Glutamatergic neuron (in vitro differentiated cells): ENCODE results near the gene THSD4. TPM values are rescaled to one million over a fixed set of nuclear protein-coding genes. Genes with fewer than 3 reads are reported as not detected.

Experiments
- DNase-seq: peaks from one replicate; pipeline ENCODE4 v3.0.0; 2022
- H3K27ac Mint-ChIP-seq: one replicate; pipeline ENCODE4 v1.8.0; 2020; ENCODE audit warnings: mild to moderate bottlenecking, mixed read lengths, inconsistent platforms; ENCODE audit not compliant: unreplicated experiment
- H3K27me3 Mint-ChIP-seq: one replicate; pipeline ENCODE4 v1.8.0; 2020; ENCODE audit warnings: mild to moderate bottlenecking, moderate library complexity, mixed read lengths, inconsistent platforms; ENCODE audit not compliant: unreplicated experiment
- H3K36me3 Mint-ChIP-seq: one replicate; pipeline ENCODE4 v1.8.0; 2020; ENCODE audit warnings: mild to moderate bottlenecking, mixed read lengths, inconsistent platforms; ENCODE audit not compliant: unreplicated experiment
- H3K4me1 Mint-ChIP-seq: one replicate; pipeline ENCODE4 v1.8.0; 2020; ENCODE audit warnings: mild to moderate bottlenecking, low read depth, mixed read lengths, inconsistent platforms; ENCODE audit not compliant: unreplicated experiment
- H3K4me3 Mint-ChIP-seq: one replicate; pipeline ENCODE4 v1.8.0; 2020; ENCODE audit warnings: mild to moderate bottlenecking, mixed read lengths, inconsistent platforms; ENCODE audit not compliant: unreplicated experiment
- H3K9me3 Mint-ChIP-seq: one replicate; pipeline ENCODE4 v1.8.0; 2020; ENCODE audit warnings: mild to moderate bottlenecking, moderate library complexity, mixed read lengths, inconsistent platforms; ENCODE audit not compliant: unreplicated experiment
- total RNA-seq: library from RNA; stranded (reverse); fragmentation: NEBNext Ultra II Directional; extraction: Animal tissue kit (Norgen Biotek cat#: 25700); gene quantifications from one replicate; pipeline ENCODE4 v1.2.1, GENCODE V29; 2021; ENCODE audit not compliant: unreplicated experiment
- TF ChIP-seq, protein P1 (sequence below): fragments of 200-600 bp; sonication (generic); IDR thresholded peaks from one replicate; pipeline ENCODE4 v1.5.0; 2021; ENCODE audit not compliant: partially characterized antibody, unreplicated experiment

The THSD4 gene
- total RNA-seq, 1 donor from 2014 or later, result 12.3 TPM

DNA sequence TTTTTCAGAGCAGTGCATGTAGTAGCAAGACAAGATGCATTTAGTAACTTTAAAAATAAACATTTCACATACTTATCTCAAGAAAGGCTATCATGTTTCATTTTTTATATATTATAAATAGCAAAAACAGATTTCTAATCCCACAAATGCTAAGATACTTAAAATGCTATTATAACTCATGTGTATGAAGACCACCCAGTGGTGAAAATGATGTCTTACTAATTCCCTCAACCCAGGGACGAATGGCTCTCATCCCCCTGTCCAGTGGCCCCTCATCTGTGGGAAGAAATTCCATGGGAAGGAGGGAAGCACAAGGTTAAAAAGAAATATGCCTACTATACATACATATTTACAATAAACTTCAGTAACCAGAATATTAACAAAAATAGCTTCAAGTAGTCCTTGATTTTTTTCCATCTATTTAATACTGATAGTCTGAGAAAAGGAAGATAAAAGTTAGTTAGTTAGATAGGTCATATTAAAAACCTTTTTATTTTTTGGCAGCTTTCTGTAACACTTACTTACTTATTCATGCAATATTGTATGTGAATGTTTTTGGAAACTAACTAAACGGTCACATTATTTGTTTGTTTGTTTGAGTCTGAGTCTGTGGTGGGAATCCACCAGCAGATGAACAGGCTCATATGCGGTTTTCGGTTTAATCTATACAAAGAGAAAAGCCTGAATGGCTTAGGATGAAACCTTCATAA is 709.9 kb downstream of the THSD4 start:
- H3K4me3 Mint-ChIP-seq, result no peak overlapping the region
- H3K4me1 Mint-ChIP-seq, result peaks cover 19% of the 10 kb centered on the region
- H3K27me3 Mint-ChIP-seq, result no peaks in the 10 kb centered on the region
- no peak for DNase-seq
- TF ChIP-seq, protein P1, sequence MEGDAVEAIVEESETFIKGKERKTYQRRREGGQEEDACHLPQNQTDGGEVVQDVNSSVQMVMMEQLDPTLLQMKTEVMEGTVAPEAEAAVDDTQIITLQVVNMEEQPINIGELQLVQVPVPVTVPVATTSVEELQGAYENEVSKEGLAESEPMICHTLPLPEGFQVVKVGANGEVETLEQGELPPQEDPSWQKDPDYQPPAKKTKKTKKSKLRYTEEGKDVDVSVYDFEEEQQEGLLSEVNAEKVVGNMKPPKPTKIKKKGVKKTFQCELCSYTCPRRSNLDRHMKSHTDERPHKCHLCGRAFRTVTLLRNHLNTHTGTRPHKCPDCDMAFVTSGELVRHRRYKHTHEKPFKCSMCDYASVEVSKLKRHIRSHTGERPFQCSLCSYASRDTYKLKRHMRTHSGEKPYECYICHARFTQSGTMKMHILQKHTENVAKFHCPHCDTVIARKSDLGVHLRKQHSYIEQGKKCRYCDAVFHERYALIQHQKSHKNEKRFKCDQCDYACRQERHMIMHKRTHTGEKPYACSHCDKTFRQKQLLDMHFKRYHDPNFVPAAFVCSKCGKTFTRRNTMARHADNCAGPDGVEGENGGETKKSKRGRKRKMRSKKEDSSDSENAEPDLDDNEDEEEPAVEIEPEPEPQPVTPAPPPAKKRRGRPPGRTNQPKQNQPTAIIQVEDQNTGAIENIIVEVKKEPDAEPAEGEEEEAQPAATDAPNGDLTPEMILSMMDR, result no peak
- H3K36me3 Mint-ChIP-seq, result peaks cover 23% of the 10 kb centered on the region
- no peaks in the 10 kb centered on the region for H3K9me3 Mint-ChIP-seq
- no peak overlapping the region for H3K27ac Mint-ChIP-seq

DNA sequence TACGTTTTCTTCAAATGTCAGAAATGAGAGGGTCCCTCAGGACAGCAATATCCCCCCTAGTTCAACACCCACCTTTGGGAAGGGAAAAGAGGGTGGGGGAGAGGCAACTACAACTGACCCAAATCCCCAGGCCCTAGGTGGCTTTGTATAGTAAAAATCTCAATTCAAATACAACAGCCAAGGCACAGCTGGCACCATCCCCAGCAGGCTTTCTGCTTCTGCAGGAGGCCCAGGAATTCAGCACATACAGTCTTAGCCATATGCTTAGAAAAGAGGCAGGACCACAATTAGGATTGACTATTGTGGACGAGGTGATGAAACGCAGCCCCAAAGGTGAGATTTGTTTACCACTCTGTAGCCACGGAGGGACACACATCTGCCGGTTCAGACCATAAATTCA is 710.9 kb downstream of the THSD4 start:
- H3K36me3 Mint-ChIP-seq, result peaks cover 15% of the 10 kb centered on the region
- DNase-seq, result no peak
- H3K27me3 Mint-ChIP-seq, result no peaks in the 10 kb centered on the region
- peaks cover 20% of the 10 kb centered on the region for H3K4me1 Mint-ChIP-seq
- TF ChIP-seq, protein P1, result no peak
- peak overlapping the region; percentile 35 for H3K27ac Mint-ChIP-seq
- H3K9me3 Mint-ChIP-seq, result no peaks in the 10 kb centered on the region
- H3K4me3 Mint-ChIP-seq, result no peak overlapping the region

DNA sequence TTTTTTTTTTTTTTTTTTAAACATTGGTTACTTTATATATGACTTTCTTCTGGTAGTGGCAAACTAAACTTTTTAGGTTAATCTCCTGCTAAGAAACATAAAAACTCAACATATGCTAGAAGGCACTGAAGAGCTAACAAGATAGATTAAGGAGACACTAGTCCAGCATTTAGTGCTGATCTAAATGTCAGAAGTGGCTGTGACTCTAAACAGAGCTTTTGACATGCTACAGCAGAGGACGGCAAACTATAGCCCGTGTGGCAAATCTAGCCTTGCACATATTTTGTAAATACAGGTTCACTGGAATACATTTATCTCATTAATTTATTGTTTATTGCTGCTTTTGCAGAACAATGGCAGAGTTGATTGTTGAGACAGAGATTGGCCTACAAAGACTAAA is 715.7 kb downstream of the THSD4 start:
- peaks cover 13% of the 10 kb centered on the region for H3K4me1 Mint-ChIP-seq
- no peak for DNase-seq
- no peak overlapping the region for H3K27ac Mint-ChIP-seq
- TF ChIP-seq, protein P1, result no peak
- no peaks in the 10 kb centered on the region for H3K9me3 Mint-ChIP-seq
- no peaks in the 10 kb centered on the region for H3K27me3 Mint-ChIP-seq
- H3K4me3 Mint-ChIP-seq, result no peak overlapping the region
- peaks cover 5% of the 10 kb centered on the region for H3K36me3 Mint-ChIP-seq

Other genes with a start within 250 kb of the THSD4 start
- 3.3 TPM for gene THAP10, start 223.0 kb upstream of the THSD4 start, total RNA-seq
- gene LRRC49, start 222.6 kb upstream of the THSD4 start, total RNA-seq, result 28.6 TPM